Psoas muscle (tissue), 8 donors: ENCODE measurements around the gene TESK1. TPM values are rescaled to one million over a fixed set of nuclear protein-coding genes. Genes with fewer than 3 reads are reported as not detected.

Experiments
- ATAC-seq, 4 donors: fragments of 200-7000 bp; cut with Tn5 transposase; one replicate each; pipeline ENCODE4 v1.9.1; 2020; ENCODE audit warnings: moderate library complexity in 3 of 4, mild to moderate bottlenecking in 2 of 4
- DNase-seq, 2 donors: peaks; one replicate each; pipeline ENCODE4 v3.0.0-alpha.2; 2020
- H3K27ac ChIP-seq: fragments of 200-600 bp; one replicate; pipeline ENCODE4 v1.8.0; 2022
- H3K27me3 ChIP-seq, 3 donors: fragments of 200-600 bp in 1 of 3; one replicate each; pipeline versions ENCODE4 v1.6.1 to v1.8.0; 2013 to 2022; ENCODE audit warnings: low read length in 2 of 3, mild to moderate bottlenecking in 2 of 3, moderate library complexity in 1 of 3; ENCODE audit not compliant: insufficient read depth in 3 of 3
- H3K36me3 ChIP-seq, 2 donors: fragments of 200-600 bp in 1 of 2; one replicate each; pipeline versions ENCODE4 v1.6.1 to v1.8.0; 2013 to 2022; ENCODE audit warnings: low read depth in 1 of 2, mild to moderate bottlenecking in 1 of 2, moderate library complexity in 1 of 2; ENCODE audit not compliant: insufficient read depth in 1 of 2
- H3K4me1 ChIP-seq: fragments of 200-600 bp; one replicate; pipeline ENCODE4 v1.8.0; 2022
- H3K4me3 ChIP-seq: fragments of 200-600 bp; one replicate; pipeline ENCODE4 v1.8.0; 2022; ENCODE audit warnings: mild to moderate bottlenecking
- H3K9me3 ChIP-seq: fragments of 200-600 bp; one replicate; pipeline ENCODE4 v1.8.0; 2022
- WGBS, 3 donors: extraction: QIAGEN DNeasy Blood & Tissue Kit; methylation state at CpG; one replicate each; pipeline versions ENCODE4 v1.1.6 to v1.1.7; 2013; 5-methylcytosine and 5-hydroxymethylcytosine counted together
- intact Hi-C, 2 donors: fragments of 100-400 bp; cut with DNase I; formaldehyde crosslinking; loops; one replicate each; pipeline versions ENCODE4 v1.11.0 to v1.14.2; 2022
- polyA plus RNA-seq, 3 donors: library from polyadenylated mRNA; stranded (reverse); fragments of 200-250 nt; gene quantifications; one replicate each; pipeline ENCODE4 v1.2.3, GENCODE V29; 2013
- total RNA-seq, 4 donors: library from RNA; stranded (reverse); fragmentation: NEBNext Ultra II Directional in 2 of 4; extraction: Animal tissue kit (Norgen Biotek cat#: 25700) in 2 of 4; gene quantifications; one replicate each; pipeline versions ENCODE4 v1.2.1 to v1.2.4, GENCODE V29; 2021 to 2023
- TF ChIP-seq, protein P1 (sequence below): fragments of 200-600 bp; IDR thresholded peaks from one replicate; pipeline ENCODE4 v1.8.0; 2022; ENCODE audit warnings: antibody characterized with exemption
- donor health status: healthy with polysubstance abuse.
- donor health status: DM: no; HTN: no; CAD: no; lungs with moderate emphysema.
- donor health status: Bipolar disorder and iron deficiency.
- donor health status: healthy.
- donor health status: DM: yes; HTN: yes; CAD: no.
- donor health status: DM: no; HTN: no; CAD: no.
- donor health status: DM: no; HTN: no; CAD: no.
- donor health status: DM: yes; HTN: yes; CAD: no.

The TESK1 gene
- total and polyA plus RNA-seq, 7 donors = 44.4 to 81.0 (median 60.1) TPM

DNA sequence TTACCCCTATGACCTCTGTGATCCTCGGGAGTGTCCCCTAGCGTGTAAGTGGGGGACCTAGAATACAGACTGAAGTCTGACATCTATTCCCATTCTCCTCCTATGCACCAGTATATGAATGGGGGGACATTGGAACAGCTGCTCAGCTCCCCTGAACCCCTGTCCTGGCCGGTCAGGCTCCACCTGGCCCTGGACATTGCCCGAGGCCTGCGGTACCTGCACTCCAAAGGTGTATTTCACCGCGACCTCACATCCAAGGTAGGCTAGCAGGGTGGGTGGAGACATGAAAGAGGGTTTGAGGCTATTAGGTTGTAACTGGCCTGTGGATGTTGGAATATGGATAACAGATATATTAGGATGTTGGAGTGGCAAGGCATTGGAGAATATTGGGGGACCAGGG is 1.7 kb downstream of the TESK1 start:
- TF ChIP-seq, protein P1, sequence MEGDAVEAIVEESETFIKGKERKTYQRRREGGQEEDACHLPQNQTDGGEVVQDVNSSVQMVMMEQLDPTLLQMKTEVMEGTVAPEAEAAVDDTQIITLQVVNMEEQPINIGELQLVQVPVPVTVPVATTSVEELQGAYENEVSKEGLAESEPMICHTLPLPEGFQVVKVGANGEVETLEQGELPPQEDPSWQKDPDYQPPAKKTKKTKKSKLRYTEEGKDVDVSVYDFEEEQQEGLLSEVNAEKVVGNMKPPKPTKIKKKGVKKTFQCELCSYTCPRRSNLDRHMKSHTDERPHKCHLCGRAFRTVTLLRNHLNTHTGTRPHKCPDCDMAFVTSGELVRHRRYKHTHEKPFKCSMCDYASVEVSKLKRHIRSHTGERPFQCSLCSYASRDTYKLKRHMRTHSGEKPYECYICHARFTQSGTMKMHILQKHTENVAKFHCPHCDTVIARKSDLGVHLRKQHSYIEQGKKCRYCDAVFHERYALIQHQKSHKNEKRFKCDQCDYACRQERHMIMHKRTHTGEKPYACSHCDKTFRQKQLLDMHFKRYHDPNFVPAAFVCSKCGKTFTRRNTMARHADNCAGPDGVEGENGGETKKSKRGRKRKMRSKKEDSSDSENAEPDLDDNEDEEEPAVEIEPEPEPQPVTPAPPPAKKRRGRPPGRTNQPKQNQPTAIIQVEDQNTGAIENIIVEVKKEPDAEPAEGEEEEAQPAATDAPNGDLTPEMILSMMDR = no peak
- H3K9me3 ChIP-seq = no peaks in the 10 kb centered on the region
- peak overlapping the region; percentile 87 for H3K4me3 ChIP-seq
- no peak for ATAC-seq
- intact Hi-C loops = loop anchor here in 1 of 2 donors (5.0 to 10.0 kb wide), 3 partner anchors 41 to 92 kb away; no protein-coding TSS in a partner anchor
- H3K4me1 ChIP-seq = peaks cover 33% of the 10 kb centered on the region
- WGBS, 3 donors = 82 to 90% (median 87%) methylated on average over 7 of the region's 7 CpGs
- DNase-seq = no peak
- H3K27me3 ChIP-seq = no peaks in the 10 kb centered on the region
- peaks cover 9 to 38% of the 10 kb centered on the region in 2 donors for H3K36me3 ChIP-seq
- no peak overlapping the region for H3K27ac ChIP-seq

DNA sequence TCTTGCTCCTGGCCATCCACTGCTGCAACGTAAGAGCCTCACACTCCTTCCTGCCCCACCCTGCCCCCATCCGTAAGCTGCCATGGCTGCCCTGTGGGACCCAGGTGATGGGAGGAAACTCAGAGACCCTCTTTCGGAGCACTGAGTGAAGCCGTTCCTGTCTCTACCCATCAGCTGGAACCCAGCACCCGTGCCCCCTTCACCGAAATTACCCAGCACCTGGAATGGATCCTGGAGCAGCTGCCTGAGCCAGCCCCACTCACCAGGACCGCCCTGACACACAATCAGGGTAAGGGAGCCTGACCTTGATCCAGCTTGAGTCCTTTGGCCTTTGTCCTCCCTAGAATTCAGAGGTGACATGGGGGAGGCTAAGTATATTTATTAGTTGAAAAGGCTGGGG is 3.2 kb downstream of the TESK1 start:
- no peaks in the 10 kb centered on the region for H3K27me3 ChIP-seq
- no peaks in the 10 kb centered on the region for H3K9me3 ChIP-seq
- no peak for ATAC-seq
- no peak overlapping the region for H3K27ac ChIP-seq
- no peak for DNase-seq
- H3K4me1 ChIP-seq = peaks cover 26% of the 10 kb centered on the region
- TF ChIP-seq, protein P1 = no peak
- intact Hi-C loops = loop anchor here in 1 of 2 donors (2.0 to 10.0 kb wide), 4 partner anchors 39 to 93 kb away; no protein-coding TSS in a partner anchor
- H3K4me3 ChIP-seq = no peak overlapping the region
- WGBS, 3 donors = 66 to 75% (median 70%) methylated on average over 7 of the region's 7 CpGs
- peaks cover 9 to 38% of the 10 kb centered on the region in 2 donors for H3K36me3 ChIP-seq

GRCh38 chr9:35609001-35609819 is 4.1 kb downstream of the TESK1 start:
- WGBS, 3 donors = 42 to 52% (median 49%) methylated on average over 27 to 31 of the region's 31 CpGs
- peak overlapping the region; percentile 82 for H3K27ac ChIP-seq
- H3K27me3 ChIP-seq = no peaks in the 10 kb centered on the region
- no peaks in the 10 kb centered on the region for H3K9me3 ChIP-seq
- ATAC-seq (peak; percentile 67 to 81 (median 68)), DNase-seq (peak; percentile 70 to 87)
- intact Hi-C loops = loop anchor here in 1 of 2 donors (2.0 to 10.0 kb wide), 4 partner anchors 38 to 94 kb away; no protein-coding TSS in a partner anchor
- peak overlapping the region; percentile 22 for H3K4me3 ChIP-seq
- peaks cover 9 to 38% of the 10 kb centered on the region in 2 donors for H3K36me3 ChIP-seq
- TF ChIP-seq, protein P1 = no peak
- peaks cover 25% of the 10 kb centered on the region for H3K4me1 ChIP-seq

GRCh38 chr9:35609820-35610163 is 4.7 kb downstream of the TESK1 start:
- WGBS, 3 donors = 42 to 45% (median 43%) methylated on average over 13 of the region's 13 CpGs
- ATAC-seq (no peak), DNase-seq (no peak)
- H3K4me1 ChIP-seq = peaks cover 25% of the 10 kb centered on the region
- peak overlapping the region; percentile 11 for H3K4me3 ChIP-seq
- intact Hi-C loops = loop anchor here in 1 of 2 donors (2.0 to 10.0 kb wide), 4 partner anchors 38 to 95 kb away; no protein-coding TSS in a partner anchor
- H3K36me3 ChIP-seq = peaks cover 9 to 38% of the 10 kb centered on the region in 2 donors
- no peaks in the 10 kb centered on the region for H3K9me3 ChIP-seq
- no peaks in the 10 kb centered on the region for H3K27me3 ChIP-seq
- H3K27ac ChIP-seq = peak overlapping the region; percentile 82
- TF ChIP-seq, protein P1 = no peak
